Stimulated activated CD4-positive, alpha-beta T cell treated with anti-CD3 and anti-CD28 coated beads, Interleukin-2, amount 100 ng/mL, for 48 hours (primary cell): ENCODE results near the gene FRAS1.
A peak's percentile ranks its signal among the peaks of the same experiment; 100 is the strongest.
"Not testable (repeated sequence)": the region's sequence is repeated elsewhere in the genome, so short reads cannot be mapped to it uniquely, and the experiment has no call there.

Source experiments
- DNase-seq, 2 donors: peaks; one replicate each; pipeline ENCODE4 v3.0.0-alpha.2; 2020

FRAS1 gene

DNA sequence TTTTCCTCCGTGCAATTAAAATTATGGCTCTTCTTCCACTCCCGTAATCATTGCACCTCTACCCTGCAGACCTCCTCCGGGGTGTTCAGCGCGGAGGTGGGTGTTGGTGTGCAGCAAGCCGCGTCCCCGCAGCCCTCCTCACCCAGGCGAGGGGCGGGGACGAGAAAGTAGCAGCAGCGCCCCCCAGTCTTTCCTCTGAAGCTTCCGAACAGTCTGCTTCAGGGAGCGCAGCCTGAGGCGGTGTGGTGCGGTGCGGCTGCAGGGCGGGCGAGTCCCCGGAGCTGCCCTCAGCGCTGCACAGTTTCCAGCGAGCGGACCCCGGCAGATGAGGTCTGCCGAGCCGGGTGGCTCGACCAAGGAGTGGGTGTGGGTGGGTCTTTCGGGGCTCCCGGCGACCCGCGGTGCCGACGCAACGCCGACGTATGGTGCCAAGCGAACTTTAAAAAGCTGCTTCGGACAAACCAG, at the start of gene FRAS1:
FRAS1 (plus strand) TSS at position 189 of the 465 bp plus-strand sequence. CDS start 687 bp downstream, outside the sequence.
- DNase-seq: no peak

DNA sequence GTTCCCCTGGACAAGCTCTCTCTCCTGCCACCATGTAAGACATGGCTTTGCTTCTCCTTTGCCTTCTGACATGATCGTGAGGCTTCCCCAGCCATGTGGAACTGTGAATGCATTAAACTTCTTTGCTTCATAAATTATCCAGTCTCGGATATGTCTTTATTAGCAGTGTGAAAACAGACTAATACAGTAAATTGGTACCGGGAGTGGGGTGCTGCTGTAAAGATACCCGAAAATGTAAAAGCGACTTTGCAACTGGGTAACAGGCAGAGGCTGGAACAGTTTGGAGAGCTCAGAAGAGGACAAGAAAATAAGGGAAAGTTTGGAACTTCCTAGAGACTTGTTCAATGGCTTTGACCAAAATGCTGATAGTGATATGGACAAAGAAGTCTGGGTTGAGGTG, 46.1 kb upstream of the FRAS1 start:
- DNase-seq: not testable (repeated sequence)

DNA sequence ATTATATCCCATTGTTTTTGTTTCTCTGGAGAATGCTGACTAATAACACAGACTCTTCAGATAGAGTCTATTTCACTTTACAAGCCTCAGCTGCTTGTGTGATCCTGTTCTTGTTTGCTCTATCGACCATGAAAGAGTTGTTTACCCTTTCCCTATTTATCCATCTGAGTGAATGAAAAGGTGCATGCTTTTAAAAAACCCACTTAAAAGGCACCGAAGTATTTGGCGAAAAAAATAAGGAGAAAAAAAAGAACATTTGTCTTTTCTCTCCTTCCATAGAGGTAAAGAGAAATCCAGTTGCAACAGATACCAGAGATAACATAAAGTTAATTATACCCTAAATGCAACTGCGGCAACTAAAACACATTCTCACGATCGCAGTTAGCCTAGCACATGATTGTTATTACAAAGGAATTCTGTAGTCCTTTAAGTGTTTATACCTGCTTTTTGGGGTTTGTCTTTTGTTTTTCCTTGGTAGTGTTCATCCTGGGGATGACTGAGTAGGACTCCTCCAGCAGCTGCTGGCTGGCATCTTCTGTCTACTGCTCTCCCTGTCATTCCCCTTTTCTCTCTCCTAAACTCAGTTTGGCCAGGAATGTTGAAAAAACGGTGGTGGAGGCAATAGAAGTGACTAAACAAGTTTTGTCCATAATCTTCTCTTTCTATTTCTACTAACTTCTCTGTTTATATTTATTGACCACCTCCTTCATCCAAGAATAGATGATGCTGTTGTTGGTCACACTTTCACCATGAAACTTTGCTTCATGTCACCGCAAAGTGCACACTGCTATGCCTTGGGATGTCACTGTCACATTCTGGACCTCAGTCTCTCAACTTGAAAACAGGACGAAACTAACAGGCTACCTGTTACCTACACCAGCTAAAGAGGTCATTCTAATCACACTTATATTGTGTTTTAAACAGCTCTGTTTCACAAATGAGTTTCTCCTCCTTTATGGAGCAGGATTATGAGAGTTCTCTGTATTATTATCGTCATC, 41.9 kb upstream of the FRAS1 start:
- DNase-seq: no peak

- DNase-seq: no peak
These were observed 38.7 kb upstream of the FRAS1 start for GRCh38 chr4:78018271-78019049.

- DNase-seq: no peak
These were observed 37.7 kb upstream of the FRAS1 start for GRCh38 chr4:78019414-78019813.

- DNase-seq: no peak
These were observed 36.4 kb upstream of the FRAS1 start for GRCh38 chr4:78020677-78021076.

- DNase-seq: no peak
These were observed 34.6 kb upstream of the FRAS1 start for GRCh38 chr4:78022517-78022916.

DNA sequence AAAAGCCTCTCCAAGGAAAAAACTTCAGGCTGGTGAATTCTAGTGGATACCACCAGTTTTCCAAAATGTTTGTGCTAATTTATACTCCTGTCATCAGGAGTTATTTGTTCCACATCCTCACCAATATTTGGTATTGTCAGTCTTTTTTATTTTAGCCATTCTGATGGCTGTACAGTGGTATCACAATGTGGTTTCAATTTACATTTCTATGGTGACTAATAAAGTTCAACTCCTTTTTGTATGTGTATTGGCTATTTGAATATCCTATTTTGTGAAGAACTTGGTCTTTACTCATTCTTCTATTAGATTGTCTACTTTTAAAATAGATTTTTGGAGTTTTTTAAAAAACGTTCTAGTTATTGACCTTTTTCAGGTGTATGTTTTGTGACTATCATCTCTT, 33.0 kb upstream of the FRAS1 start:
- no peak for DNase-seq

GRCh38 chr4:78024576-78025091, 32.5 kb upstream of the FRAS1 start:
- DNase-seq: no peak

DNA sequence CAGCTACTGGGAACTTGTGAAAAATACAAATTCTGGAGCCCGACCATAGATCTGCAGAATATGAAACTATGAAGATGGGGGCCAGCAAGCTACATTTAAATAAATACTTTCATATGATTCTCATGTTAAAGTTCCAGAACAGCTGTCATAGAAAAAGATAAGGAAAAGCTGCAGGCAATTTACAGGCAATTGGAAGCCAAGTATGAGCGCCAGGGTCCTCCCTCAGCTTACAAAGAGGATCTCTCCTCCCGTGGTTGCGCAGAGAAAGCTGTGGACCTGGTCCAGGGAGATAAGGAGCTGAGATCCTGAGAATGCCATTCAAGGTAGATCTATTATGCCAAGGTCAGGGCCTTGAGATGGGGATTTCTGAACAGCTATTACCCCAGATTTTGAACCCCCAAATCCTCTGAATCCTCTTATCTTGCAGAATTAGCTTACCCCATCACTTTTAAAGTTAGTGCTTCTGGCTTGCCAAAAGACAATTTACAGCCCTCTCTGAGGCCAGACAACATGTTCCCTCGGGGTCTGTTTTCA, 25.6 kb upstream of the FRAS1 start:
- no peak for DNase-seq

DNA sequence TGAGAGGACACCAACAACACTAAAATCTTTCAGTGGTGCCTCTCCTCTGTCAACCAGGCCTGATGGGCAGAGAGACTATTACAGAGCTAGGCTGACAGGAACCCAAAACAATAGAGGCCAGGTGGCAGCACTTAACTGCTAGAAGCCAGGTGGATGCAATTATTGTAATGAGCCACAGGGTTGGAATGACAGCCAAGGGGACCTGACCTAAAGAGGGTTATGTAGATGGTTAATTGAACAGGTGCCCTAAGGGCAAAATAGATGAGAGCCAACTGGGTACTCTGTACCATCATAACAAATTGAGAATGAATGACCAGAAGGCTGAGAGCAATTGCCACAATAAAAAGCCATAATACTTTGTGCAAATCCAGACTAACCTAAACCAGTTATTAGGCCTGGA, 24.7 kb upstream of the FRAS1 start:
- DNase-seq: no peak

- DNase-seq: no peak
These were observed 24.2 kb upstream of the FRAS1 start for GRCh38 chr4:78032929-78033328.

GRCh38 chr4:78033861-78034260, 23.3 kb upstream of the FRAS1 start:
- DNase-seq: no peak

- no peak for DNase-seq
These were observed 18.4 kb upstream of the FRAS1 start for GRCh38 chr4:78038704-78039103.

- no peak for DNase-seq
These were observed 17.4 kb upstream of the FRAS1 start for GRCh38 chr4:78039678-78040077.

- DNase-seq: no peak
These were observed 16.7 kb upstream of the FRAS1 start for GRCh38 chr4:78040431-78040830.

GRCh38 chr4:78047366-78047765, 9.8 kb upstream of the FRAS1 start:
- no peak for DNase-seq

- peak in 1 of 2 donors; percentile 12 for DNase-seq
These were observed 626 bp upstream of the FRAS1 start for GRCh38 chr4:78056265-78057129.

- peak in 1 of 2 donors; percentile 16 for DNase-seq
These were observed 752 bp downstream of the FRAS1 start for GRCh38 chr4:78057600-78058550.

DNA sequence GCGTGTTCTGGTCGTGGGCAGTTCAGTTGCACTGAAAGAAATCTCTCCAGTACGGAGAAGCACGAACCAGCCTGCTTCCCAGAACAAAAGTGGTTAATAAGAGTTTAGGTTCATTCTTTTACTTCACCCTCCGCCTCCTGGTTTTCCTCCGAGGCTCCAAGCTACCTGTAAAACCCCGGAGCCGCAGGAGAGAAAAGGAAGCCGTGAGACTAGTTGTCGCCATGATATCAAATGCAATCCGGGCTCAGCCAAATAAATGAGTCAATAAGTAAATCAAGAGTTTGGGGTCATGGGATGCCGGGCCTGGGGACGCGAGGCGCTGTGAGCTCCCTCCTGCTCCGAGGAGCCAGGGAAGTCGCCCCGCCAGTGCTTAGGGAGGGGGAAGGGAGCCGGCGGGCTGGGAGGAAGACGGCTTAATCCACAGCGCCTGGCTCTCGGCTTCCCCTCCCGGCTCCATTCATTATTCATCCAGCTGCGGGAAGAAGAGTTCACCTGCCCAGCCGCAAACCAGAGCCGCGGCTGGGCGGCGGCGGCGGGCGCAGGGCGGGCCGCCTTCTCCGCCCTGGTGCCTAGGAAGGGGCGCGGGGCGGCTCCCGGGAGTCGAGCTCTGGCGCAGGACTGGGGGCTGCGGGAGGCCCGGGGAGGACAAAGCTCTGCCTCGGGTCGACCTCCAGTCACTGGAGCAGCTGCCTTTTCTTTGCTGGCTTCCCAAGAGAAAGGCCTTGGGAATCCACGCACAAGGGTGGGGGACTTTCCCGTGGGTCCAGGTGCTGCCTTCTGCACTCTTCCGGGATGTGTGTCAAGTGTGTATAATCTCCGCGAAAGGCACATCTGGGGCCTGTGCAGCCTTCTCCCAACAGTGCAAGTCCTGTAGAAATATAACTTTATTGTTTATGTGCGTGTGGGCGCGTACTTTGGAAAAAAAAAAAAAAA, 1.7 kb downstream of the FRAS1 start:
- DNase-seq: no peak
